GM21381 (cell line): ENCODE data around the gene ATP11A.
A peak's percentile ranks its signal among the peaks of the same experiment; 100 is the strongest.

ENCODE experiments used
- ATAC-seq: cut with Tn5 transposase; IDR thresholded peaks from one replicate; pipeline ENCODE4 v1.9.1; 2021; ENCODE audit warnings: mild to moderate bottlenecking, moderate library complexity; ENCODE audit not compliant: unreplicated experiment

ATP11A gene

DNA sequence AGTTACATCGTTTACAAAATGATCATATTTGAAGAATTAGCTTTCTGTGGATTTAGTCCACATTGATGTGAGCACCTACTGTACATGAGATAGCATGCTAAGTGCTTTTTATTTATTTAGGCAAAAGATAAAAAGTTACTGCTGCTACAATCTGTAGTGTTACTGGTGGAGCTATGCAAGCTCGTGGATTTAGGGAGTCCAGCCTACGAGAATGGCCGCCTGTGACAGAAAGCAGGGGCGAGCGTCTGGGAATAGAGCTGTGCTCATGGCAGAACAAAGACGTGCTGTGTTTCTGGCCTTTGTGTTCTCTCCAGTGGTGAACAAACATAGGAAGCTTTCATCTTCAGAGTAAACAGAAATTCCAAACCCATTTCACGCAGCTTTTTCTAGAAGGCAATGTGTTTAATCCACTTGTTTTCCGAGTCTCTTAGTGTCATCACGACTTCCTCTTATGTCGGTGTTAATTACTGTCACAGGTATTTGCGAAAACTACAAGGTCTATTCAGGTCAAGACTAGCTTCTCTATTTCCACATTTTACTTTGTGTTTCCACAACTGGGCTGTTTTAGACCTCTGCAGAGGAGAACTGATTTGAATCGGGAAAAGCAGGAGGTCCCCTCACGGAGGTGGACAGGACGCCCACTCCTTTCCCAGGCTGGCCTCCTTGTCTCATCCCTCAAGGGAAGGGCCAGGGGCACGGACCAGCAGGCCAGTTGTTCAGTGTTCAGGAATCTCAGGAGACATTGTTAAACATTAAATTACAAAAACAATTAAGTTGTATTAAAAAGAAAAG, 67.3 kb downstream of the ATP11A start:
- ATAC-seq: no peak

- ATAC-seq: no peak
Measured at GRCh38 chr13:112757759-112758086, 67.9 kb downstream of the ATP11A start.

DNA sequence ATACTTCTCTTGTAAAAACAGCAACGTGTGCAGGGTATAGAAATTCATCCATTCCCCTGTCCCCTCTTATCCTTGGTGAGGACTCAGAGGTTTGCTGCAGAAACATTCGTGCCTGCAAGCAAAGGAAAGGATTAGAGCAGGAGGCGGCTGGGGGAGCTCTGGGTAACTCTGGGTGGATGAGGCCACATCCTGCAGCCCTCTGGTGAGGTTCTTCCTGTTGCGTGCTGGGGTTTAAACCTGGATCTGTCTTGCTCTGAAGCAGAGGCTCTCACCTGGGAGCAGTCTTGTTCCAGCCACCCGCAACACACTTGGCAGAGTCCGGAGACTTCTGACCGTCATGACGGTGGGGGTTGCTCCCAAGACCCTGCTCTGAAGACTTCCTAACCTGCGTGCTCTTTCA, 69.2 kb downstream of the ATP11A start:
- ATAC-seq: no peak

DNA sequence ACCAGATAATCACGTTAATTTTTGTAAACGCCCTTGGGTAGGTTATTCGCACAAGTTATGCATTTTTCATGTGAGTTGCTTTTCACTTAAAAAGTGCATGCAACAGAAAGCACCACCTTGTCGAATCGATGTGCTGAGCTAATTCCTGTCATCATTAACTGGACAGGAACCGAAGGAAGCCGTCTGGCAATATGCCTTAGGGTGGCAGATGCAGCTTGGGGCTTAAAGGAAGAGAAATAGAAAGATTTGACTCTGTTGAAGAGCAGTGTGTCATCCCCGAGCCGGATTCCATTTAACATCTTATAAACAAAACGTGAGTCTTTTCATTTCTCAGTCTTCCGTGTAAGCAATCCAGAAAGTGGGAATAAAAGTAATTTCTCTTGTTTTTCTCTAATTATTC, 70.0 kb downstream of the ATP11A start:
- no peak for ATAC-seq

DNA sequence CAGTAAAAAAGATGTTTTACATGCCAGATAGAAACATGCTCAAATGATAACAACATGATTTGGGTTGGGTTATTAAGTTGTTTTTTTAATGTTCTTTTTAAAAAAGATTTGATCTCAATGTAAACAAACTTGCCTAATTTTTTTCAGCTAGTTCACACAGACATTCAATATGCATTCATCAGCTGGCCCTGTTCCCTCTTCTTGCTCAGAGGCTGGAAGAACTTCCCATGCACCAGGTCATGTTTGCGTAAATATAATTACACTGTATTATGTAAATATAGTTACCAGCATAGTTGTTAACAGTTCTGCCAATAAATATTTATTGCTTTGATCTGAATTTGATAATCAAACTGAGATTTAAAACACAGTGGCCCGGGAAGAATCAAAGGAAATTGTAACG, 70.6 kb downstream of the ATP11A start:
- no peak for ATAC-seq

DNA sequence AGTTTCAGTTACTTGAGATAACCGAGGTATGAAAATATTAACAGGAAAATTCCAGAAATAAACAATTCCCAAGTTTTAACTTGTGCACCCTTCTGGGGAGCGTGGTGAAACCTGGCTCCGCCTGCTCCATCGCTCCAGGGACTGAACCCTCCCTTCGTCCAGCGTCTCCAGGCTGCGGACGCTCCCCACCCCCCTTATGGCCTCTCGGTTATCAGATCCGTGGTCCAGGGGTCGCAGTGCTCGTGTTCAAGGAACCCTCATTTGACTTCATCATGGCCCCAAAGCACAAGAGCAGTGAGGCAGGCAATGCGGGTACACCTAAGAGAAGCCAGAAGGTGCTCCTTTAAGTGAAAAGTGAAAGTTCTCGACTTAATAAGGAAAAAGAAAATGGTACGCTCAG, 71.1 kb downstream of the ATP11A start:
- ATAC-seq: no peak

DNA sequence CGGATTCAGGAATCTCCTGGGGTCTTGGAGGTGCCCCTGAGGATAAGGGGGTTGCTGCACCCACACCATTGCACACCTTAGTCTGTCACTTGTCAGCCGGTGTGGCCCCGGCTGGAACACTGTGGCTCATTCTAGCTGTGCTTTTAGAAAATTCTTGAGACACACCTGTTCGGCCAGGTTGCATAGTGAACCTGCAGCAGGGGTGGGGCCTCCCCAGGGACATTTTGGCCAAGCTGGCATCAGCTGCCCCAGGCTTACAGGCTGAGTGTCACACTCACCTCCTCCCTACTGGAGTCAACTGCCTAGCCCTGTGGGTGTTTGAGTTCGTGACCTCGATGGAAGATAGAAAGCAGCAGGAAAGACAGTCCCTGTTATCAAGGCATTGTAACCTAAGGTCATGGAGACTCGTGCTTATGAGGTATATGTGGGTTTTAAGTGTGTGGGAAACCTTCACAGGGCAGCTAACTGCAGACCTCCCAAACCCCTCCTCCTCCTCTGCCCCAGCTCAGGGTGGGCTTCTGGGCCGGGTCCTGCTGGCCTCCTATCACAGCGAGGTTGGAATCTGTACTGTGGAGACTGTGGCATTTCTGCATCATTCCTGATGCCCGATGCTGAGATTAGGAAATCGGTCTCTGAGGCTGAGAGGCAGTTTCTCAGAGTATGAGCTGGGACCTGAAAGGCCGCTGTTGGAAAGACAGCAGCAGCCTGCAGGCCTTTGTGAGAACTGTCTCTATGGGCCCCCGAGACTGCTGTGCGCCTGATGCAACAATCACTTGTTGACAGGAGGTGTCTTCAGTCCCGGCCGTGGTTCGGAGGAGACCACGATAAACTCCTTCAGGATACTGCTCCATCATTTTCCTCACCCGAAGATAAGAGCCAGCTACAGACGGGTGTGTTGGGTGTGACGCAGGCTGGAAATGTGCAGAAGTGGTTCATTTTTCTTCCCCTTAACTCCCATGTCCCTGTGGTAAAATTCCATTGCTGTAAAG, 72.2 kb downstream of the ATP11A start:
- ATAC-seq: no peak

DNA sequence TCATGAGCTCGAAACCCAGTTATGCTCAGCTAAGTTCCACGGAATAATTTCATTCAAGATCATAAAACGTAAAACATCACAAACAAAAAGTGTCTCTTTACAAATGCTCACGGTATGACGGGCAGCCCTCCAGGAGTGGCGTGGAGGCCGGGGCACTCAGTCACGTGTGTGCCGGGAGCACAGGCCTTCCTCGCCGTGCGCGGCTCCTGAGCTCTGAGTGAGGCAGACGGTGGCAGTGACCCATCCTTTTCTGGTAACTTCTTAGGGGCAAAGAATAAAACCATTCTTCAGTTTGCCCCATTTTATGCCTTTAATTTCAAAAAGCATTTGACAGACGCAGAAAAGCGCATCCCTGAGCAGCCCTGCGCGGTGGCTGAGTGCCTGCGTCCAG, 72.8 kb downstream of the ATP11A start:
- ATAC-seq: no peak

GRCh38 chr13:112764028-112764427, 74.2 kb downstream of the ATP11A start:
- ATAC-seq: no peak

GRCh38 chr13:112764864-112765561, 75.2 kb downstream of the ATP11A start:
- ATAC-seq: no peak

GRCh38 chr13:112765731-112766130, 75.9 kb downstream of the ATP11A start:
- no peak for ATAC-seq

DNA sequence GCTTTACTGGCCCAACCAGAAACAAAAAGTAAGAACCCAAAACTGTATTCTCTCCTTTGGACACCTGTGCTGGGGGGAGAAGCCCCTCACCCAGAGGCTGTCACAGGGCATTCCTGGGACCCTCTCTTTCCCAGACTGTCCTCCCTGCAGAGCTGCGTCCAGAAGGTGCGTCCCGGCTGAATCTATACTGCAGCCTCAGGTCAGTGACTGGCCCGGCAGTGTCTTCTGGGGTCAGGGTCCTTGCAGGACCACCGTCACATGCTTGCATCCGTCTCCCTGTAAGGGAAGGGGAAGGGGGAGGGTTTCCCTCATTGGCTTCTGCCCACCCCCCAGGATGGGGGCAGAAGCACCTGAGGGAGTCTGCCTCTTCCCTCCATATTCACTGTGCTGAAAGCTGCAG, 76.5 kb downstream of the ATP11A start:
- ATAC-seq: no peak

- ATAC-seq: peak; percentile 69
Measured at GRCh38 chr13:112767506-112768471, 78.0 kb downstream of the ATP11A start.

- ATAC-seq: peak; percentile 29
Measured at GRCh38 chr13:112768795-112769481, 79.1 kb downstream of the ATP11A start.

GRCh38 chr13:112769615-112770014, 79.8 kb downstream of the ATP11A start:
- no peak for ATAC-seq

GRCh38 chr13:112770504-112770903, 80.7 kb downstream of the ATP11A start:
- ATAC-seq: no peak

- ATAC-seq: no peak
Measured at GRCh38 chr13:112771139-112771876, 81.5 kb downstream of the ATP11A start.

- no peak for ATAC-seq
Measured at GRCh38 chr13:112771877-112772538, 82.2 kb downstream of the ATP11A start.

- no peak for ATAC-seq
Measured at GRCh38 chr13:112772539-112772909, 82.7 kb downstream of the ATP11A start.
